ENCODE results near the gene RAB6B.

Gene RAB6B

DNA sequence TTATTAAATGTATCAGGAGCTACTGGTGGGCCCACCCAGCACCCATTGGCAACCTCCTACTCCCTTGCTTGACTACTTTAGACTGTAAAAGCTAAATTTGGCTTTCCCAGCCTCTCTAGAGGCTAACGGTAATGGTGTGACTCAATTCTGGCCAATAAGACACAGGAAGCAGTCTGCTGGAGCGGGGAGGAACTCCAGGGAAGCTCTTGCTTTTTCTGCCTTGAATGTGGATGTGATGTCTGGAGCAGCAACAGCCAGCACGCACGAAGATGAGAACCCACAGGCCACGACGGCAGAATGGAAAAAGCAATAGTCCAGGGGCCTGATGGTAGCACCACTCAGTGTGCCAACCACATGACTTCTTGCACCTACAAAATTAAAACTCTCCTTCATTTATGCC lies 39.9 kb downstream of the RAB6B start:
- Mint-ChIP-seq H3K36me3 (ENCODE audit: low read depth) (no peaks in the 10 kb centered on the region), H3K27ac (no peak overlapping the region), H3K4me3 (no peak overlapping the region), H3K9me3 (peaks cover 5% of the 10 kb centered on the region), H3K4me1 (peaks cover 14% of the 10 kb centered on the region), H3K27me3 (ENCODE audit: low read depth, poor library complexity) (peaks cover 2% of the 10 kb centered on the region)
- TF ChIP-seq, protein P1, sequence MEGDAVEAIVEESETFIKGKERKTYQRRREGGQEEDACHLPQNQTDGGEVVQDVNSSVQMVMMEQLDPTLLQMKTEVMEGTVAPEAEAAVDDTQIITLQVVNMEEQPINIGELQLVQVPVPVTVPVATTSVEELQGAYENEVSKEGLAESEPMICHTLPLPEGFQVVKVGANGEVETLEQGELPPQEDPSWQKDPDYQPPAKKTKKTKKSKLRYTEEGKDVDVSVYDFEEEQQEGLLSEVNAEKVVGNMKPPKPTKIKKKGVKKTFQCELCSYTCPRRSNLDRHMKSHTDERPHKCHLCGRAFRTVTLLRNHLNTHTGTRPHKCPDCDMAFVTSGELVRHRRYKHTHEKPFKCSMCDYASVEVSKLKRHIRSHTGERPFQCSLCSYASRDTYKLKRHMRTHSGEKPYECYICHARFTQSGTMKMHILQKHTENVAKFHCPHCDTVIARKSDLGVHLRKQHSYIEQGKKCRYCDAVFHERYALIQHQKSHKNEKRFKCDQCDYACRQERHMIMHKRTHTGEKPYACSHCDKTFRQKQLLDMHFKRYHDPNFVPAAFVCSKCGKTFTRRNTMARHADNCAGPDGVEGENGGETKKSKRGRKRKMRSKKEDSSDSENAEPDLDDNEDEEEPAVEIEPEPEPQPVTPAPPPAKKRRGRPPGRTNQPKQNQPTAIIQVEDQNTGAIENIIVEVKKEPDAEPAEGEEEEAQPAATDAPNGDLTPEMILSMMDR (IDR thresholded peaks at IDR 0.05), result no peak
- no peak for DNase-seq

DNA sequence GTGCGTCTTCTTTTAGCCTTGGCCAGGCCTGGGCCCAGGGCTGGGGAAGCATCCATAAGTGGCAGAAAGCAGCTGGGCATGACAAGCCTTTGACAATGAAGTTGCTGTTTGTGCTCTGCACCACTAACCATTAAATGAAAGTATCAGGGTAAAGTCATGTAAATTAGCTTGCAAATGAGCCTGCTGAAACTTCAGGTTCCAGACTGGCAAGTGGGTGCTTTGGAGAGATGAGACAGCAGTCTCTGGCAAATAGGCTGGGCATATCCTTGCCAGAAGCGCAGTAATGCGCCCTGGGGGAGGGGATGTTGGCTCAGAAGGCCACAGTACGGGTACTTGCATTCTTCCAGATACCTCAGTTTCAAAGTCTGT lies 40.7 kb downstream of the RAB6B start:
- H3K9me3 Mint-ChIP-seq, result peaks cover 13% of the 10 kb centered on the region
- no peak overlapping the region for H3K27ac Mint-ChIP-seq
- peaks cover 2% of the 10 kb centered on the region for H3K27me3 Mint-ChIP-seq (ENCODE audit: low read depth, poor library complexity)
- no peak overlapping the region for H3K4me3 Mint-ChIP-seq
- no peaks in the 10 kb centered on the region for H3K36me3 Mint-ChIP-seq (ENCODE audit: low read depth)
- TF ChIP-seq, protein P1 (IDR thresholded peaks at IDR 0.05), result no peak
- peaks cover 13% of the 10 kb centered on the region for H3K4me1 Mint-ChIP-seq
- no peak for DNase-seq

DNA sequence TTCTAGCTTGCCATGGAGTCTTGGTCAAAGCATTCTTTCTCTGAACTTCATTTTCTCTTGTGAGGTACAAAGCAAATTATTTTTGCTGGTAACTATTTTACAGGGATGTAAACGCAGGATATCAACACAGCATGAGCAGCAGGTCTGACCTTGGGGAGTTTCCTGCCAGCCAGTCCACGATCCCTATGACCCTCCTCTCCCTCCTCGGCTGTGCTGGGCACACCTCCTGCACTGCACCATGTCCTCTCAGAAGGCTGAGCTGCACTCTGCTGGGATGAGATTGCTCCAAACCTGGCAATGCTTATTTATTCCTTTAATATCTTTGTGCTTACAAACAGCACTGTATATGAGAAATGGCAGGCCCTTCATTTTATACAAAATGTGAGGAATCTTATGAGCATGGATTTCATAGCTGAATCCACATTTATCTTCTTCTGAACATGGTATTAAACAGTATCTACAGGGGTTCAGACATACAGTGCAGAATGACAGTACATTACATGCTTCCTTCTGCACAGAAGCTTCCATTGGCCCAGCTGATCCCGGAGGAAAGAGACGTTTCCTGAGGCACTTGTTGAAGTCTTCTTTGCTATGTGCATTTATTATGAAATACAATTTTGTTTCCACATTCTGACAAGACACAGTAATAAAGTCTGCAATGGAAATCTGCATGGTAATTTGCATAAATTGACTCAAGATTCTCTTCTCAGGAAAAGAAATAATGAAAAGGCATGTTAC lies 41.2 kb downstream of the RAB6B start:
- TF ChIP-seq, protein P1 (IDR thresholded peaks at IDR 0.05), result no peak
- Mint-ChIP-seq H3K4me3 (no peak overlapping the region), H3K9me3 (peaks cover 14% of the 10 kb centered on the region), H3K4me1 (peaks cover 7% of the 10 kb centered on the region), H3K27me3 (ENCODE audit: low read depth, poor library complexity) (peaks cover 2% of the 10 kb centered on the region), H3K36me3 (ENCODE audit: low read depth) (no peaks in the 10 kb centered on the region), H3K27ac (no peak overlapping the region)
- no peak for DNase-seq

DNA sequence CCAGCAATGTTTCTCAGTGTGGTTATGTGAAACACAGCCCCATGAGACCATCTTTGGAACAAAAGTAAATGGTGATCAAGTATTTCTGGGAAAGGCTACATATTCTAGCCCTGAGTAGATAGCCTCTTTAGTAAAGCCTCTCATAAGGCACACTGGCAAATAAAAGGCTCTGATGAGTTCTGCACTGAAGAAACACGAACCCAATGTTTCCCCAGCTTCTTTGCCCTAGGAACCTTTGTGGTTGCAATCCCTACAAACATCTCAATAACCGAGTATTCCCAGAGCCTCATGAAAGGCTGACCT lies 41.8 kb downstream of the RAB6B start:
- Mint-ChIP-seq H3K27ac (no peak overlapping the region), H3K27me3 (ENCODE audit: low read depth, poor library complexity) (peaks cover 6% of the 10 kb centered on the region), H3K36me3 (ENCODE audit: low read depth) (no peaks in the 10 kb centered on the region), H3K4me3 (no peak overlapping the region), H3K9me3 (peaks cover 14% of the 10 kb centered on the region), H3K4me1 (peaks cover 5% of the 10 kb centered on the region)
- TF ChIP-seq, protein P1 (IDR thresholded peaks at IDR 0.05), result no peak
- no peak for DNase-seq

DNA sequence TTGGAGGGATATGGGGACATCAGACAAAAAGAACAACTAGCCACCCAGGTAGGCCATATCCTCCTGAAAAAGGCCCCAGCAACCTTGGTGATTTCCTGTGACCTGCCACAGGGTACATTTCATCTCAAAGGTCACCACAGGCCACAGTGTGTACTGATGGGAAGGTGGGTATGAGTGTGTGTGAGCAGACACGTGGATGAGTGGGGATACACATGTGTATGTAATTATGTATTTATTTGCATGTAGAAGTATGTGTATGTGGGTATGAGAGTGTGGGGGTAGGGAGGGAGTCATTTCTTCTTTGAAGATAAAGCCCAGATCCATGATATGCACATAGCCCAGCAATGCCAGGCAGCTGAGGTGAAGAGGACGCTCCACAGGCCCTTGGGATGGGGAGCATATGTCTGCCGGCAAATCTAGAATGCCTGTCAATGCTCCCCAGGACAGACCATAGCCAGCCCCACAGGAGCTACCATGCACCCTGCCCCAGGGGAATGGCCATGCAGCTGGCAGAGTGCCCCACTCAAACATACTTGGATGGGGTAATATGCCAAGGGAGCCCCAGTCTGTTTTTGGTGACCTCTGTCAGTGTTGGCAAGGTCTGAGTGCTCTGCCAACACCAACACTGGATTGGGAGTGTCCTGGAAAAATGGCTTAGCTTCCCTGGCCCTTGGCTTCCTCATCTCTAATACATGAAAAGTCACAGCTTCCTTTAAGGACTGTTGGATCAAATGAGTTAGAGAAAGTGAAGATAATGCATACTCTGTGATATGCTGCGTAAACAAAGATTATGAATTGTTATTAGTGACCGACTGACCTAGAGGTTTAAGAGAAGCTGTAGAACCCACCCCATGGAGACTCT lies 42.4 kb downstream of the RAB6B start:
- H3K4me3 Mint-ChIP-seq, result no peak overlapping the region
- H3K9me3 Mint-ChIP-seq, result peaks cover 14% of the 10 kb centered on the region
- H3K27ac Mint-ChIP-seq, result no peak overlapping the region
- H3K36me3 Mint-ChIP-seq (ENCODE audit: low read depth), result no peaks in the 10 kb centered on the region
- TF ChIP-seq, protein P1 (IDR thresholded peaks at IDR 0.05), result no peak
- DNase-seq, result no peak
- H3K4me1 Mint-ChIP-seq, result peaks cover 5% of the 10 kb centered on the region
- peaks cover 7% of the 10 kb centered on the region for H3K27me3 Mint-ChIP-seq (ENCODE audit: low read depth, poor library complexity)

All from nephron progenitor cell (in vitro differentiated cells).